Activated CD8-positive, alpha-beta memory T cell treated with anti-CD3 and anti-CD28 coated beads for 36 hours (primary cell): ENCODE data around the gene GPALPP1. TPM values are rescaled to one million over a fixed set of nuclear protein-coding genes. Genes with fewer than 3 reads are reported as not detected.
"Not testable (repeated sequence)": the region's sequence is repeated elsewhere in the genome, so short reads cannot be mapped to it uniquely, and the experiment has no call there.

Experiments used
- CTCF ChIA-PET: fragments of 350-600 bp; sonication (Branson Sonifier 250); formaldehyde crosslinking; loops from one replicate; lab custom pipeline; 2021; ENCODE audit warnings: antibody characterized with exemption; lab: Charles Lee
- POLR2A ChIA-PET: fragments of 350-600 bp; sonication (Branson Sonifier 250); formaldehyde crosslinking; loops from one replicate; lab custom pipeline; 2021; ENCODE audit warnings: antibody characterized with exemption; lab: Charles Lee
- total RNA-seq, 2 experiments: library from RNA; stranded (reverse); gene quantifications; one replicate each; pipeline ENCODE4 v1.2.3, GENCODE V29; 2021

The GPALPP1 gene
- 10 to 100 TPM; 30.0 to 31.0 TPM for total RNA-seq

GRCh38 chr13:44989071-44989889 lies at the start of gene GPALPP1, which contains the start of gene NUFIP1:
Gene GPALPP1, plus strand, starts transcription at chr13:44989538. Its CDS starts 117 bp downstream, at chr13:44989655.
Gene NUFIP1, minus strand, starts transcription at chr13:44989471. Its CDS starts 35 bp downstream, at chr13:44989436.
- ChIA-PET CTCF (no interaction called here), POLR2A (interaction anchor here (0.5 to 0.6 kb wide), 2 partner anchors 138 to 459 kb away, joined by 3 to 16 read pairs; no protein-coding TSS in a partner anchor)

GRCh38 chr13:44943411-44943810 lies 45.9 kb upstream of the GPALPP1 start:
- POLR2A ChIA-PET, CTCF ChIA-PET: not testable (repeated sequence)

GRCh38 chr13:44951184-44951583 lies 38.2 kb upstream of the GPALPP1 start:
- POLR2A ChIA-PET: no interaction called here
- CTCF ChIA-PET: no interaction called here

- POLR2A ChIA-PET: no interaction called here
- CTCF ChIA-PET: no interaction called here
These were observed 36.7 kb upstream of the GPALPP1 start for GRCh38 chr13:44952671-44953070.

GRCh38 chr13:44954224-44954623 lies 35.1 kb upstream of the GPALPP1 start:
- ChIA-PET CTCF (interaction anchor here (1.5 kb wide), 1 partner anchor 34 kb away, joined by 4 read pairs; no protein-coding TSS in a partner anchor), POLR2A (no interaction called here)

GRCh38 chr13:44955406-44955805 lies 33.9 kb upstream of the GPALPP1 start:
- POLR2A ChIA-PET: no interaction called here
- CTCF ChIA-PET: no interaction called here

GRCh38 chr13:44961997-44962396 lies 27.3 kb upstream of the GPALPP1 start:
- ChIA-PET CTCF (no interaction called here), POLR2A (no interaction called here)

- CTCF ChIA-PET: interaction anchor here (0.5 kb wide), 1 partner anchor 184 kb away, joined by 8 read pairs; no protein-coding TSS in a partner anchor
- POLR2A ChIA-PET: no interaction called here
These were observed 21.5 kb upstream of the GPALPP1 start for GRCh38 chr13:44967704-44968433.

- POLR2A ChIA-PET: no interaction called here
These were observed 20.9 kb upstream of the GPALPP1 start for GRCh38 chr13:44968434-44968815.

GRCh38 chr13:44969551-44970484 lies 19.5 kb upstream of the GPALPP1 start:
- ChIA-PET POLR2A (no interaction called here), CTCF (interaction anchor here (0.9 to 1.2 kb wide), 2 partner anchors 51 to 342 kb away, joined by 3 read pairs; no protein-coding TSS in a partner anchor)

More at GRCh38 chr13:44968434-44968815, 20.9 kb upstream of the GPALPP1 start:
- CTCF ChIA-PET: no interaction called here

GRCh38 chr13:44971656-44972595 lies 17.4 kb upstream of the GPALPP1 start:
- ChIA-PET CTCF (no interaction called here), POLR2A (no interaction called here)

GRCh38 chr13:44972956-44973581 lies 16.3 kb upstream of the GPALPP1 start:
- POLR2A ChIA-PET: no interaction called here
- CTCF ChIA-PET: interaction anchor here (1.2 kb wide), 1 partner anchor 11 kb away, joined by 4 read pairs; no protein-coding TSS in a partner anchor

GRCh38 chr13:44974056-44974793 lies 15.1 kb upstream of the GPALPP1 start:
- ChIA-PET CTCF (interaction anchor here (1.2 kb wide), 1 partner anchor 10 kb away, joined by 4 read pairs; no protein-coding TSS in a partner anchor), POLR2A (no interaction called here)

GRCh38 chr13:44976196-44976595 lies 13.1 kb upstream of the GPALPP1 start:
- POLR2A ChIA-PET: no interaction called here
- CTCF ChIA-PET: no interaction called here

GRCh38 chr13:44976949-44977583 lies 12.3 kb upstream of the GPALPP1 start:
- CTCF ChIA-PET: interaction anchor here (0.7 kb wide), 1 partner anchor 162 kb away, joined by 3 read pairs; no protein-coding TSS in a partner anchor

GRCh38 chr13:44978328-44978727 lies 11.0 kb upstream of the GPALPP1 start:
- ChIA-PET POLR2A (no interaction called here), CTCF (no interaction called here)

More at GRCh38 chr13:44976949-44977583, 12.3 kb upstream of the GPALPP1 start:
- POLR2A ChIA-PET: no interaction called here
